Left renal cortex interstitium (tissue), 4 donors: ENCODE data around the gene METTL26. TPM values are rescaled to one million over a fixed set of nuclear protein-coding genes. Genes with fewer than 3 reads are reported as not detected.
"Not testable (repeated sequence)": the region's sequence is repeated elsewhere in the genome, so short reads cannot be mapped to it uniquely, and the experiment has no call there.

Experiments used
- DNase-seq, 4 donors: peaks; one replicate each; pipeline ENCODE4 v3.0.0-alpha.2; 2013; ENCODE audit warnings: low read depth in 4 of 4, low spot score in 2 of 4, missing footprints in 1 of 4
- polyA plus RNA-seq, 4 donors: library from polyadenylated mRNA; unstranded; fragments of 120-200 nt; gene quantifications; one replicate each; pipeline ENCODE4 v1.2.1, GENCODE V29; 2013; ENCODE audit not compliant: insufficient read length in 4 of 4

METTL26 gene
- polyA plus RNA-seq, 4 donors, result 40.1 to 81.6 (median 60.1) TPM

DNA sequence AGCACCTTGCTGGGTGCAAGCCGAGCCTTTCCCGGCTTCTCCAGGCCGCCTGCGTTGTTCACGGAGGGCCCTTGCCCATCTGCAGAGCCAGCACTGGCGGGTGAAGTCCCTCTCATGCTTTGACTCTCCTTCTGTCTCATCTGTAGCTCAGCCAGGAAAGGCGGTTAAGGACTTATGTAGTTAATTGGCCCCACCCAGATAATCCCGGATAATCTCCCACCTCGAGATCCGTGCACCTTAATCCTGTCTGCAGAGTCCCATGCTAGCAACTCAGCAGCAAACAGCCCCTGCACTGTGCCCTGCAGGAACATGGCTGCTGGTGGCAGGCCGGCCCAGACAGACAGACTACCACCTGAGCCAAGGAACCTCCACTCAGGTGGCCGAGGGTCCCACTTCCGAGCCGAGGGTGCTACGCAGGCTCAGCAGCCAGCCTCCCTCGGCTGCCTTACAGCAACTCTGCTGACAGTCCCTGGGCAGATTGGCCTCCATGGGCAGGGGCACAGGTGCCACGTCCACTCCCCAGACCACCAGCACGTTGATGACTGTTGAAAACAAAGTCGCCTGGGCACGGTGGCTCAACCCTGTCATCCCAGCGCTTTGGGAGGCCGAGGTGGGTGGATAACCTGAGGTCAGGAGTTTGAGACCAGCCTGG lies 29.3 kb downstream of the METTL26 start:
- no peak for DNase-seq

DNA sequence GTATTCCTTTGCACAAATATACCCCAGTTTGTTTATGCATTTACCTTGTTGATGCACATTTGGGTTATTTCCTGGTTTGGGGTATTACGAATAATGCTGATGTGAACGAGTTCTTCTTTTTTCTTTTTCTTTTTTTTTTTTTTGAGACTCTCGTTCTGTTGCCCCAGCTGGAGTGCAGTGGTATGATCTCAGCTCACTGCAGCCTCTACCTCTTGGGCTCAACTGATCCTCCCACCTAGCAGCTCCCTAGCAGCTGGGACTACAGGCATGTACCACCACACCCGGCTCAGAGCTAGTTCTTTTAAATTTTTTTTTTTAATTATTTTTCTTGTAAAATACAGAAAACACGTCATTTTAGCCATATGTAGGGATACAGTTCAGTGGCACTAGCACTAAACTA lies 32.2 kb downstream of the METTL26 start:
- DNase-seq, result no peak

DNA sequence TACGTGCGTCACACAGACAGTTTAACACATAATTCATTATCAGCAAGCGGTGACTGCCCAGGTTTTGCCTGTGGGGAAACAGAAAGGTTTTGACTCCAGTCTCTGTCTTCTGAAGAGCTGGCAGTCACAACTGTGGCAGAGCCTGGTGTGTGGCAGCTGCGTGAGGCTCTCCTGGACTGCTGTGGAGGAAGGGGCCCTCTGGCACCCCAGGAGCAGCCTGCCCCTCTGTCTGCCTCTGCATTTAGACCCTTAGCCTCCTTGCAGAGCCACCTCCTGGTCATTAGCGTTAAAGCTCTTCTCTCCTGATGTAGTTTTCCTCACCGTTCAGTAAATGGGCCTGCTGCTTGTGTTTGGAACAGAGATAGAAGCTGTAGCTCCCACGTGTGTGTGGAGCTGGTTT lies 35.3 kb downstream of the METTL26 start:
- no peak for DNase-seq

DNA sequence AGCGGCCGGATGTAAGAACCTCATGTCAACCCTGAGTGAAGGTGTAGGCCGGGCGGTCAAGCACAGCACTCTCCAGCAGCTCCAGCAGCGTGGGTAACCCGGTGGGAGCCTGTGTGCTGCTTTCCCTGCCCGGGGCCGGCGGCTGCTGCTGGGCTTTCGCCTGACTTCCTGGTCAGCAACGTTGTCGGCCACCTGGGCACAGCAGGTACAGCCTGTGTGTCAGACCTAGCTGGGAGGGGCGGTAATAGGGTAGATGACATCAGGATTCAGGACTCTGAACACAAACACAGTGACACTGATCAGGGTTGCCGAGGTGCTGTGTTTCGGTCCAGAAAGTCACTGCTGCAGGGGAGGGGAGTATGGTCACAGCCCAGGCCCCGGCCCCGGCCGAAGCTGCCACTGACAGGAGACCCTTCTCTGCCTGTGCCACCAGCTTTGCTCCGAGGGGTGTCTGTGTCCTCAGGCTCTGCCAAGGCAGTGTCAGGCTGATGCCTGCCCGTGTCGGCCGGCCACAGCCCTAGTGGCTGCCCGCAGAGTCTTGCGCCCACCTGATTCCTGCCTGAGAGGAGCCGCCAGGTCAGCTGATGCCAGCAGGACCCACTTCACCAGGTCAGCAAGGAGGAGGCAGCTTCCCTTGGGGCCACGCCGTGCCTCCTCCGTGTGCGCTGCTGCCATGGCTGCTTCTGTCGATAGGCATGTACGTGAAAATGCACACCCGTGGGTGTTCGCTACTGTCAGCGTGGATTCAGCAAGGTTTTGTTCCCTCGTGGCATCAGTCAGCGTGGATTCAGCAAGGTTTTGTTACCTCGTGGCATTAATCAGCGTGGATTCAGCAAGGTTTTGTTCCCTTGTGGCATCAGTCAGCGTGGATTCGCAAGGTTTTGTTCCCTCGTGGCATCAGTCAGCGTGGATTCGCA lies 37.0 kb downstream of the METTL26 start:
- no peak for DNase-seq

DNA sequence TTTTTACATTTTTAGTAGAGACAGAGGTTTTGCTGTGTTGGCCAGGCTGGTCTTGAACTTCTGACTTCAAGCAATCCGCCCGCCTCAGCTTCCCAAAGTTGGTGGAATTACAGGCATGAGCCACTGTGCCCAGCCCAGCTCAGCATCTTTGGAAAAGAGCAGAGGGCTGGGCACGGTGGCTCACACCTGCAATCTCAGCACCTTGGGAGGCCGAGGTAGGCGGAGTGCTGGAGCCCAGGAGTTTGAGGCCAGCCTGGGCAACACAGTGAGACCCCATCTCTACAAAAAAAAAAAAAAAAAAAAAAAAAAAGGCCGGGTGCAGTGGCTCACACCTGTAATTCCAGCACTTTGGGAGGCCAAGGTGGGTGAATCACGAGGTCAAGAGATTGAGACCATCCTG lies 38.5 kb downstream of the METTL26 start:
- not testable (repeated sequence) for DNase-seq

DNA sequence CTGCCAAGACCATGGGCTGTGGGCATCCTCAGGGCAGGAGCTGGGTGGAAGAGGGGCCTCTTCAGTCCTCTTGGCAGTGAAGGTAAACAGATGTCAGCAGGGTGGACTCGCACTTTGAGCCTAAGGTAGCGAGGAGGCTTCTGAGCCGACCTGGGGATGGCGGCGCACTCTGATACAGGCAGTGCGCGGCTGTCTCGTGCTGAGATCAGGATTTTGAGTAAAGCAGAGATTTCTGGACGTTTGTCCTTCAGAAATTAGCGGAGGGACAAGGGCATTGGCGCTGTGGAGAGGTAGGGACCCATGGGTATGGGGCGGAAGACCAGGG lies 39.4 kb downstream of the METTL26 start:
- no peak for DNase-seq

DNA sequence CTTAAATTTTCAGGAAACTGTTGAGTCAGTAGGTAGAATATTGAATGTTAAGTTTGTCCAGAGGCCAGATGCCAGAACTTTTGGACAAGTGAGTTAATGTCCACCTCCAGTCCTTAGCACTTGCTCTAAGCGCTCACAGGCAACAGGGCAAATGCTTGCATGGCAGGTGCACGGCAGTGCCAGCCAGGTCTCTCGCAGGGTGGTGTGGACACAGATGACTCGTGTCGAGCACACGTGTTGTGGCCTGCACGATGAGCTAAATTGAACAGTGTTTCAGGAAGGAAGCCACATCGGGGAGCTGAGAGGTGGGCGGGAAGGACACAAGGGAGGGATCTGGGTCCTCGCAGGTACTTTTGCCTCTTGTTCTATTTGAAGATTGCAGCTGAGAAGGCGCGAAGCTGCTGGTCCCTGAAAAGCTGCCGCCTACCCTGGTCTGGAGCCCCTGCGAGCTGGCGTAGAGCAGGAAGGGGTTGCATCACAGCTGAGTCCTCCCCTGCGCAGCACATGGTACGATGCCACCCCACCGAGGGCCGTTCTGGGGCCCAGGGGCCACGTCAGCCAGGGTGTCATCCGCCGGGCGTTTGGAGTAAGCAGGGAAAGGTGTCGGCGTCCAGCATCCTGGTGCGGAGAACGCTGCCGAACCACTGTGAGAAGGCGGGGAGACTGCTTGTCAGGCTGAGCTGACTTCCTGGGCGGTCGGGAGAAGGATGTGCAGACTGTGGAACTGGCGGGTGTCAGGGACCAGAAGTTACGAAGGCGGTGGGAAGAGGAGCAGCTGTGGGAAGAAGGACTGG lies 40.0 kb downstream of the METTL26 start:
- no peak for DNase-seq

DNA sequence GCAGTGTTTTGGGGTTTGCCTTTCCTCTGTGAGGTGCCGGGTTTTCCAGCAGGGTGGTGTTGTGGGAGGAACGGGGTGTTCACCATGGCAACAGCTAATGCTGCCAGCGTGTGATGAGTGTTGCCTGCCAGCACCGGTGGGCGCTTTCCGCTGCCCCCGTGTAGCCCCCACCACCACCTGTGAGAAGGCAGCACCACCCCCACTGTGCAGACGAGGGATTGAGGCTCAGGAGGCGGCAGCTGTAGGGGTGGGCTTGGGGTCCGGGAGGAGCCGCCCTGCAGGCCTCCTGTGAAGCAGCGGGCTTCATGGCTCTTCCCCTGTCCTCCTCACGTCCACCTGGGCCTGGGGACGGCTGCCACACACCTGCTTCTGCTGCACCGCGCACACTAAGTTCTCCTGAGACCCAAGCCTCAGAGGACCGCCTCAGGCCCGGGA lies 41.0 kb downstream of the METTL26 start:
- DNase-seq, result no peak

DNA sequence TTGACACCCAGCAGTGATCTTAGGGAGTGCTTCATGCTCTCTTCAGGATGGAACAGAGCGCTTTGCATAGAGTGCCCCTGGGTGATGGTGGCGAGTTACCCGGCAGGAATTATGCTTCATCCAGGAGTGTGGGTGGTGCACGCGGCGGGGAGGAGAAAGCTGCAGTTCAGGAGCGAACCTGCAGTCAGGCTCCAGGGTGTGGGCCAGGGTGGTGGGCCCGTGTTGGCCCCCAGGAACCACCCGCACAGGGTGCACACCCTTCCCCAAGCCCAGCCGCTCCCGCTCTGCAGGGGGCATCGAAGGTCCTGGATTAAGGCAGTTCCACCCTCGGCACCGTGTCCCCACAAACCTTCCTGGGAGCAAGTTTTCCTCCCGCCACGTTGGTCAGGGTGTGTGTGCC lies 42.3 kb downstream of the METTL26 start:
- DNase-seq, result no peak

DNA sequence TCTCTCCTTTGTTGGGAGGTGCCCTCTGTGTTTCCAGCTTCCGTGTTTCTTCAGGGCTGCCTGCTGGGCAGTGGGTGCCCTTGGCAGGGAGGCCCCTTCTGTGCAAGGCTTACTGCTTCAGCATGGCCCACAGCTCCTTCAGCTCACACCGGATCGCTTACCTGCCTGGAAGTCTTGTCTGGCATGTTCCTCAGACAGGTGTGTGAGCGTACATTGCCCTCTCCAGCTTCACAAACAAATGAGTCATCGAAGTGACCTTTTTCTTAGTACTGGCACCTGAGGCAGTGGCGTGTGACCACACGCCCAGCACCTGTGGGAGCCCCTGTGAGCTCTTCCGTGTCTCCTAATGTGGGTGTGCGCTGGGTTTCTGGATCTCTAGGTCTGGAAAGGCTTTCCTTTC lies 42.7 kb downstream of the METTL26 start:
- DNase-seq, result no peak

DNA sequence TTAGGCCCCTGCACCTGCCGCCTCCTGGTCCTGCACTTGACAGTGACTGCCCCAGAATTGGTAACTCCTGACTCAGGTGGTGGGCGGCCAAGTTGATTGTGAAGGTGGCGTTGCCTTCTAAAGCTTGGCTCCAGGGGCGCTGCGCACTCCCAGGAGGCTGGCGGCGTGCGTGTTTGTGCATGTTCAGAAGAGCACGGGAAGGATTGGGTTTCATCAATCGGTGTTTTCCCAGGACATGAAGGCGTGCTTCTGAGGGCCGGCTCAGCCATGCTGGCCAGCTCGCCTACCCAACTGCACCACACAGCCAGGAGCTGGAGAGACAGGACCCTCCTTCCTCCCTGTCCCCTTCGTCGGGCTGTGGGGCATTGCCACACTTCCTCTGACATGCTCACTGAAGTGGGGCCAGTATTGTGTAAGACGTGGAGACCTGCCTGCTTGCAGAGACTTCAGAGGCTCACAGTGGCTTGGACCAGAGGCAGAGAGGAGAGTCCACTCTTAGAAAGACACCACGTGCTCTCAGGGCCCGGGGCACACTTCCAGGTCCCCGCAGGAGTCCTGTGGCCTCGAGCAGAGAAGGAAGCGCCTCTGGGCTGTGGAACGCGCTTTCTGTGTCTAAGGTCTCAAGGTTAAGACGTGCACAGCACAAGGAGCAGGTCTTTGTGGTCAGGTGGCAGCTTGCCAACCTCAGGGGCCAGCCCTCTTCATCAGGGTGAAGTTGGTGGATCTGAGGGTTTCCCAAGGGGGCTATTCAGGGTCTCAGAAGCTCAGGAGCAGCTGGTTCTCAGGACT lies 43.4 kb downstream of the METTL26 start:
- no peak for DNase-seq

DNA sequence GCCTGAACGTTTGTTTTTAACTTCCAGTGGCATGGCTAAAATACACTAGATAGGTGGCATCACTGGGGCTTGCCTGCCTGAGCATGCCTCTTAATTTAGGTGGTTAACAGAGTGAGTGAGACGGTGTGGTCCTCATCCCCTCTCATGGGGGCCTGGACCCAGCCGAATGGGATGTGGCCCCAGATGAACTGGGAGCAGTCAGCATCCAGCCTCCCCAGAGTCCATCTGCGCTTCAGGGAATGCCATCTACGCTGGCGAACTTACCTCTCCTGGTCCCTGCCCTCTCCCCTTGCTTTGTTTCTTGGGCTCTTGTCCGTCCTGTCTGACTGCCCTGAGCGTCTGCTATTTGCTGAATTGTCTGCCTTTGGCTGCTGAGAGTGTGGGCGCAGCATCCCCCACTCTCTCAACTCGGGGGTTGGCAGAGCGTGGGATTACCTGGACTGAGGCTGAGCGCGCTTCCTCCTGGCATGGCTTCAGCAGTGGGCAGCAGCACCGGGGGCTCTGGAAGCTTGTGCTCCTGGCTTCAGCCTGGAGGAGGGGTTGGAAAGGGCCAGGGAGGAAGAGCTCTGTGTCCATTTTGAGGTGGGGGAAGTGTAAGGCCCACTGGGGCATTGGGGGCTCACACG lies 44.1 kb downstream of the METTL26 start:
- no peak for DNase-seq

DNA sequence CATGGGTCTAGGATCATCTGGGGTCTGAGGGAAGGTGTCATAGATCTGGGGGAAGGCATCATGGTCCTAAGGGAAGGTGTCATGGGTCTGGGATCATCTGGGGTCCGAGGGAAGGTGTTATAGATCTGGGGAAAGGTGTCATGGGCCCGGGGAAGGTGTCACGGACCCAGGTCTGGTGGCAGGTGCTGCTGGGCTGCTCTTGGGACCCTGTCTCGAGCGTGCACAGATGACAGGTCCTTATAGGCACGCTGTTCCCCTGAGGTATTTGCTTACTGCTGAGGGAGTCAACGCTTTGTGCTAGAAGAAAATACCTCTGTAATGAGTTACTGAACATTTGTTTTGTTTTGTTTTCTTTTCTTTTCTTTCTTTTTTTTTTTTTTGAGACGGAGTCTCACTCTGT lies 44.9 kb downstream of the METTL26 start:
- no peak for DNase-seq

DNA sequence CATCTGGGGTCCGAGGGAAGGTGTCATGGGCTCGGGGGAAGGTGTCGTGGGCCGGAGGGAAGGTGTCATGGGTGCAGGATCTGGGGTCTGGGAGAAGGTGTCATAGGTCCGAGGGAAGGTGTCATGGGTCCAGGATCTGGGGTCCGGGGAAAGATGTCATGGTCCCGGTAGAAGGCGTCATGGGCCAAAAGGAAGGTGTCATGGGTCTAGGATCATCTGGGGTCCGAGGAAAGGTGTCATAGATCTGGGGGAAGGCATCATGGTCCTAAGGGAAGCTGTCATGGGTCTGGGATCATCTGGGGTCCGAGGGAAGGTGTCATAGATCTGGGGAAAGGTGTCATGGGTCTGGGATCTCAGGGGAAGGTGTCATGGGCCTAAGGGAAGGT lies 45.3 kb downstream of the METTL26 start:
- DNase-seq, result no peak

DNA sequence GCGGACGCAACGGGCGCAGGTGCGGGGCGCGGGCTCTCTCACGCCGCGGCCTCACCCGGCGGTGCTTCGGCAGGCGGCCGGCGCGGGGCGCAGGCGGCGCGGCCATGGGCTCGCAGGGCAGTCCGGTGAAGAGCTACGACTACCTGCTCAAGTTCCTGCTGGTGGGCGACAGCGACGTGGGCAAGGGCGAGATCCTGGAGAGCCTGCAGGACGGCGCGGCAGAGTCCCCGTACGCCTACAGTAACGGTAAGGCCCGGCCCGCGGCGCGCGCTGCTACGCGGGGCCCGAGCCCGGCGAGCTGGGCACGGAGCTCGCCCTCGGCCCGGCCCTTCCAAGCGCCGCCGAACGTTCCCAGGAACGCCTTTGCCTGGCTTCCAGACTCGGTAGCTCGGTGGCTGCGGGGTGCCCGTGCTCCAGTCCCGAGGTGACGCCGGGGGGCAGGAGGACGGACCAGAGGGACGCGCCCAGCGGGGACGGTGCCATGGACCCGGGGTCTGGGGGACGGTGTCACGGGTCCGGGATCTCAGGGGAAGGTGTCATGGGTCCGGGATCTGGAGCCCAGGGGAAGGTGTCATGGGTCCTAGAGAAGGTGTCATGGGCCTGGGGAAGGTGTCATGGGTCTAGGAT lies 45.8 kb downstream of the METTL26 start:
- no peak for DNase-seq

DNA sequence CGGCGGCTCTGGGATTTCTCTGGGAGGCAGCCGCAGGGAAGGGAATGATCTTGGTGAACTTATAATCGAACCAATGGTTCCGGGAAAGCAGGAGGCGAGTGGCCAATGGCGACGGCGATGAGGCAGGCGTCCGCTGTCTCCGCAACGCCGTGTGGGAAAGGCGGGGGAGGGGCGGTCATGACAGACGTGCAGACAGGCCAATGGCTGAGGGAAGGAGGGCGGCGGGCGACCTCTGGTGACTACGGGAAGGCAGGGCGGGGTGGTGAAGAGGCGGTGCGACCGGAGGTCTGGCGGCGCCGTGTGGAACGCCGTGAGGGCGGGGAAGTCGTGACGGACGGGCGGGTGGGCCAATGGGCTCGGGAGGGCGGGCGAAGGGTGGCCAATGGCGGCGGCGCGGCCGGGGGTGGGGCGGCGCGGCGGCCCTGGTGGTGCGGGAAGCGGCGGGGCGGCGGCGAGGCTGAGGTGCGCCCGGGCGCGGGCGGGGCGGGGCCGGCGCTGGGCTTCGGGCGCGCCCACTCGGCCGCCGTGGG lies 46.4 kb downstream of the METTL26 start, which contains the start of gene RAB40C:
RAB40C (plus strand) TSS at position 409 of the 530 bp plus-strand sequence. CDS start 226 bp downstream, outside the sequence.
- peak; percentile 93 to 99 (median 95) for DNase-seq

DNA sequence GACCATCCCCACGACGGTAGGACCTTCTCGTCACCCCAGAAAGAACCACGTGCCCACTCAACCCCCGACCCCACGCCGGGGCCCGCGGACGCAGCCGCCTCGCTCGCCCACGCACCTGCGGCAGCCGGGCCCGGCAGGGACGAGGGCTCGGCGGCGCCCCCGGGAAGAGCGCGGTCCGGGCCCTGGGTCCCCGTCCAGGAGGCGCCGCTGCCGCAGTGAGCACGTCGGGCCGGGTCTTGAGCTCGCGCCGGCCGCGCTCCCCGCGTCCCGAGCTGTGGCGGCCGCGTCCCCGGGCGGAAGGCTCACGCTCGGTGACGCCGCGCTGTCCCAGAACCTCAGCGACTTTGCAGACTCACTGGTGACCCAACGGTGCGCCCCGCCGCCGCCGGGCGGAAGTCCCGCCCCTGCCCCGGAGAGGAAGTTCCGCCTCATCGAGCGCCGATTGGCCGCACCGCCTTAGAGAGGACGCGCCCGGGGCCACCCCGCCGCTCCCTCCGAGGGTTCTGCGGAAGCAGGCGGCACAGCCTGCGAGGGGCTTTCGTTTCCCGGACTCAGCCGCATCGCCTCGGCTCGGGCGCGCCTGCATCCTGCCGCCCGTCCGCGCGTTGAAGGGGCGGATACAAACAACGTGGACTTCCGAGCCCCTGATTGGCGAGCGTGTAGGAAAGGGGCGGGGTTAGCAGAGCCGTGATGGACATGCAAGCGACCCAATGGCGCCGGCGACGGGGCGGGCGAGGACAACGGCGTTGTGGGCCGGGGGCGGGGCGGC lies 47.0 kb downstream of the METTL26 start:
- DNase-seq, result peak; percentile 89 to 97 (median 94)

DNA sequence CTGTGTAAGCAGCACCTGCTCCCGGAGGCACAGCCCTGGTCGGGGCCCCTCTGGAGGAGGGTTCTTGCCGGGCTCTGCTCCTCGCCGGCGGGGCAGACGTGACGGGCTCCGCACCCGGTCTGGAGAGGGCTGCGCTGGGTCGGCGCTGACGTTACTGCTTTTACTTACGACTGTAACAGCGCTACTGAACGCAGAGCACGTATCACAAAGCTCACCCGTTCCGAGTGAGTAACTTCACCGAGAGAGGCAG lies 47.5 kb downstream of the METTL26 start:
- no peak for DNase-seq
